ENCODE measurements around the gene C6orf62. TPM values are rescaled to one million over a fixed set of nuclear protein-coding genes. Genes with fewer than 3 reads are reported as not detected.

The C6orf62 gene
- polyA plus RNA-seq, 1 of the 3 experiments (the other 2 are of a cell fraction): 36.0 TPM

- peaks cover 47% of the 10 kb centered on the region for H4K20me1 ChIP-seq (ENCODE audit: insufficient read depth)
- H3K27ac ChIP-seq (ENCODE audit: low read depth in 2 of 2, low read length in 1 of 2): no peak overlapping the region
- DNase-seq: no peak
- H3F3A ChIP-seq (replicated peaks; ENCODE audit: insufficient read depth): peaks cover 48% of the 10 kb centered on the region
- H3K27me3 ChIP-seq (ENCODE audit: insufficient read depth): no peaks in the 10 kb centered on the region
- H2AFZ ChIP-seq (ENCODE audit: low read depth): no peak overlapping the region
- H3K4me2 ChIP-seq: no peak overlapping the region
- ChIA-PET CTCF (interaction anchor here (0.7 to 2.3 kb wide), 5 partner anchors 12 to 128 kb away, joined by 3 to 8 read pairs (median 3); partner anchors contain the start of genes ACOT13 and TDP2), POLR2A (no interaction called here)
- H3K4me1 ChIP-seq (ENCODE audit: control insufficient read depth in 1 of 2, insufficient read depth in 2 of 2, low read depth in 1 of 2, low read length in 1 of 2): 0 out of 4 replicates have a peak, but pooled peaks cover 0 to 3% of the 10 kb centered on the region in 2 experiments
- 82% methylated on average over 3 of the region's 3 CpGs for WGBS (ENCODE audit: low lambda C conversion rate)
- no peak overlapping the region for H3K9ac ChIP-seq
- peaks cover 85 to 97% of the 10 kb centered on the region in 2 experiments for H3K36me3 ChIP-seq (replicated peaks in 1 of 2; ENCODE audit: control insufficient read depth in 1 of 2, insufficient read depth in 2 of 2, low read length in 1 of 2)
- peaks cover 61% of the 10 kb centered on the region for H3K79me2 ChIP-seq (ENCODE audit: insufficient read depth)
- H3K4me3 ChIP-seq (ENCODE audit: low read depth in 2 of 2, low read length in 1 of 2): no peak overlapping the region
- H3K9me3 ChIP-seq: no peaks in the 10 kb centered on the region
- no peaks in the 10 kb centered on the region for H3K9me2 ChIP-seq
- TF ChIP-seq GABPA (IDR thresholded peaks at IDR 0.05; ENCODE audit: low read depth) (no peak), USF1 (IDR thresholded peaks at IDR 0.05; ENCODE audit: borderline replicate concordance, low read depth) (no peak), MXI1 (IDR thresholded peaks at IDR 0.05; ENCODE audit: low read depth, low read length) (no peak), RXRA (IDR thresholded peaks at IDR 0.05; ENCODE audit: borderline replicate concordance, low read depth) (no peak), SIN3A (IDR thresholded peaks at IDR 0.05; ENCODE audit: borderline replicate concordance, low read depth, low read length) (no peak), TEAD4 (IDR thresholded peaks at IDR 0.05; ENCODE audit: borderline replicate concordance, insufficient read depth) (no peak), TCF12 (IDR thresholded peaks at IDR 0.05) (no peak), ELF1 (IDR thresholded peaks at IDR 0.05) (no peak), RFX5 (IDR thresholded peaks at IDR 0.05; ENCODE audit: low read length) (no peak), EP300 (IDR thresholded peaks at IDR 0.05; ENCODE audit: borderline replicate concordance in 1 of 2, low read depth in 1 of 2, low read length in 1 of 2) (no peak), PBX3 (IDR thresholded peaks at IDR 0.05) (no peak), JUND (IDR thresholded peaks at IDR 0.05) (no peak), TAF1 (IDR thresholded peaks at IDR 0.05; ENCODE audit: borderline replicate concordance, low read depth, low read length) (no peak), USF2 (IDR thresholded peaks at IDR 0.05; ENCODE audit: borderline replicate concordance, low read depth, low read length) (no peak)
- TF ChIP-seq, protein P1, sequence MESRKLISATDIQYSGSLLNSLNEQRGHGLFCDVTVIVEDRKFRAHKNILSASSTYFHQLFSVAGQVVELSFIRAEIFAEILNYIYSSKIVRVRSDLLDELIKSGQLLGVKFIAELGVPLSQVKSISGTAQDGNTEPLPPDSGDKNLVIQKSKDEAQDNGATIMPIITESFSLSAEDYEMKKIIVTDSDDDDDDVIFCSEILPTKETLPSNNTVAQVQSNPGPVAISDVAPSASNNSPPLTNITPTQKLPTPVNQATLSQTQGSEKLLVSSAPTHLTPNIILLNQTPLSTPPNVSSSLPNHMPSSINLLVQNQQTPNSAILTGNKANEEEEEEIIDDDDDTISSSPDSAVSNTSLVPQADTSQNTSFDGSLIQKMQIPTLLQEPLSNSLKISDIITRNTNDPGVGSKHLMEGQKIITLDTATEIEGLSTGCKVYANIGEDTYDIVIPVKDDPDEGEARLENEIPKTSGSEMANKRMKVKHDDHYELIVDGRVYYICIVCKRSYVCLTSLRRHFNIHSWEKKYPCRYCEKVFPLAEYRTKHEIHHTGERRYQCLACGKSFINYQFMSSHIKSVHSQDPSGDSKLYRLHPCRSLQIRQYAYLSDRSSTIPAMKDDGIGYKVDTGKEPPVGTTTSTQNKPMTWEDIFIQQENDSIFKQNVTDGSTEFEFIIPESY (IDR thresholded peaks at IDR 0.05; ENCODE audit: borderline replicate concordance, low read depth): no peak
- TF ChIP-seq, protein P2, sequence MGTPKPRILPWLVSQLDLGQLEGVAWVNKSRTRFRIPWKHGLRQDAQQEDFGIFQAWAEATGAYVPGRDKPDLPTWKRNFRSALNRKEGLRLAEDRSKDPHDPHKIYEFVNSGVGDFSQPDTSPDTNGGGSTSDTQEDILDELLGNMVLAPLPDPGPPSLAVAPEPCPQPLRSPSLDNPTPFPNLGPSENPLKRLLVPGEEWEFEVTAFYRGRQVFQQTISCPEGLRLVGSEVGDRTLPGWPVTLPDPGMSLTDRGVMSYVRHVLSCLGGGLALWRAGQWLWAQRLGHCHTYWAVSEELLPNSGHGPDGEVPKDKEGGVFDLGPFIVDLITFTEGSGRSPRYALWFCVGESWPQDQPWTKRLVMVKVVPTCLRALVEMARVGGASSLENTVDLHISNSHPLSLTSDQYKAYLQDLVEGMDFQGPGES (IDR thresholded peaks at IDR 0.05; ENCODE audit: low read depth, low read length): no peak
- TF ChIP-seq, protein P3, sequence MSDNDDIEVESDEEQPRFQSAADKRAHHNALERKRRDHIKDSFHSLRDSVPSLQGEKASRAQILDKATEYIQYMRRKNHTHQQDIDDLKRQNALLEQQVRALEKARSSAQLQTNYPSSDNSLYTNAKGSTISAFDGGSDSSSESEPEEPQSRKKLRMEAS (IDR thresholded peaks at IDR 0.05; ENCODE audit: low read depth): no peak
Observed at GRCh38 chr6:24708612-24709011, 10.3 kb downstream of the C6orf62 start.
